BE2C (cell line): ENCODE results near the gene IDS.

Experiments
- DNase-seq: peaks from one replicate; pipeline ENCODE4 v3.0.0-alpha.2; 2020
- H3K27me3 ChIP-seq: fragments of 250-450 bp; sonication (Bioruptor Pico); 2 replicates; pipeline ENCODE4 v1.5.1; 2020; ENCODE audit warnings: mild to moderate bottlenecking
- H3K36me3 ChIP-seq: fragments of 250-450 bp; sonication (Bioruptor Pico); 2 replicates; pipeline ENCODE4 v1.5.1; 2020; ENCODE audit warnings: mild to moderate bottlenecking
- H3K4me1 ChIP-seq: fragments of 250-450 bp; sonication (Bioruptor Pico); 2 replicates; pipeline ENCODE4 v1.5.1; 2020
- H3K4me3 ChIP-seq: 2 replicates; pipeline ENCODE4 v1.5.1; 2011; ENCODE audit warnings: low read depth, low read length
- H3K9me3 ChIP-seq: fragments of 250-450 bp; sonication (Bioruptor Pico); 2 replicates; pipeline ENCODE4 v1.5.1; 2020
- CTCF ChIP-seq: IDR thresholded peaks from 2 replicates; pipeline ENCODE4 v1.5.1; 2012; ENCODE audit warnings: mild to moderate bottlenecking, low read depth, low read length

IDS gene

GRCh38 chrX:149499766-149500165 lies 5.3 kb downstream of the IDS start:
- no peaks in the 10 kb centered on the region for H3K4me1 ChIP-seq
- peaks cover 38% of the 10 kb centered on the region for H3K36me3 ChIP-seq
- no peak for TF ChIP-seq CTCF
- H3K4me3 ChIP-seq, result no peak overlapping the region
- DNase-seq, result no peak
- H3K27me3 ChIP-seq, result no peaks in the 10 kb centered on the region
- no peaks in the 10 kb centered on the region for H3K9me3 ChIP-seq

GRCh38 chrX:149498767-149499166 lies 6.3 kb downstream of the IDS start:
- H3K9me3 ChIP-seq, result no peaks in the 10 kb centered on the region
- no peaks in the 10 kb centered on the region for H3K27me3 ChIP-seq
- DNase-seq, result no peak
- H3K4me1 ChIP-seq, result no peaks in the 10 kb centered on the region
- no peak for TF ChIP-seq CTCF
- peaks cover 48% of the 10 kb centered on the region for H3K36me3 ChIP-seq
- H3K4me3 ChIP-seq, result no peak overlapping the region

GRCh38 chrX:149497626-149498025 lies 7.5 kb downstream of the IDS start:
- no peak for TF ChIP-seq CTCF
- no peak overlapping the region for H3K4me3 ChIP-seq
- H3K27me3 ChIP-seq, result no peaks in the 10 kb centered on the region
- no peak for DNase-seq
- H3K9me3 ChIP-seq, result no peaks in the 10 kb centered on the region
- H3K36me3 ChIP-seq, result peaks cover 57% of the 10 kb centered on the region
- no peaks in the 10 kb centered on the region for H3K4me1 ChIP-seq

- no peak overlapping the region for H3K4me3 ChIP-seq
- DNase-seq, result no peak
- H3K27me3 ChIP-seq, result no peaks in the 10 kb centered on the region
- no peaks in the 10 kb centered on the region for H3K9me3 ChIP-seq
- H3K36me3 ChIP-seq, result peaks cover 54% of the 10 kb centered on the region
- no peaks in the 10 kb centered on the region for H3K4me1 ChIP-seq
- no peak for TF ChIP-seq CTCF
These were observed 8.1 kb downstream of the IDS start for GRCh38 chrX:149497054-149497453.

GRCh38 chrX:149495573-149496071 lies 9.5 kb downstream of the IDS start:
- no peak for DNase-seq
- no peaks in the 10 kb centered on the region for H3K9me3 ChIP-seq

More at GRCh38 chrX:149495573-149496071, 9.5 kb downstream of the IDS start:
- Histone ChIP-seq H3K36me3 (peaks cover 51% of the 10 kb centered on the region), H3K27me3 (no peaks in the 10 kb centered on the region), H3K4me1 (no peaks in the 10 kb centered on the region), H3K4me3 (no peak overlapping the region)
- no peak for TF ChIP-seq CTCF
